HepG2 (cell line): ENCODE results near the gene PAPPA. TPM values are rescaled to one million over a fixed set of nuclear protein-coding genes. Genes with fewer than 3 reads are reported as not detected.

Experiments used
- AGO2 ChIP-seq: fragments of 200-400 bp; formaldehyde crosslinking; optimal IDR thresholded peaks from 2 replicates; pipeline ENCODE3; 2017; ENCODE audit warnings: mild to moderate bottlenecking, low read depth, low read length, moderate library complexity
- CEBPB ChIP-seq: IDR thresholded peaks from 2 replicates; pipeline ENCODE4 v1.6.1; 2011; ENCODE audit warnings: low read depth, low read length, improper control_type of control experiment, borderline replicate concordance
- CENPX ChIP-seq: sonication (generic); formaldehyde crosslinking; IDR thresholded peaks from 2 replicates; pipeline ENCODE4 v1.9.0; 2021; ENCODE audit warnings: mild to moderate bottlenecking, missing genetic modification reagents, moderate library complexity
- HOMEZ ChIP-seq: IDR thresholded peaks from 2 replicates; pipeline ENCODE4 v1.6.1; 2016; ENCODE audit warnings: low read depth
- IKZF4 ChIP-seq: sonication (generic); formaldehyde crosslinking; IDR thresholded peaks from 2 replicates; pipeline ENCODE4 v1.5.1; 2020; ENCODE audit warnings: borderline replicate concordance, mild to moderate bottlenecking, low read depth, missing genetic modification reagents; ENCODE audit errors: not compliant biosample characterization
- KDM4B ChIP-seq: sonication (generic); formaldehyde crosslinking; IDR thresholded peaks from 2 replicates; pipeline ENCODE4 v1.4.0; 2020; ENCODE audit warnings: missing genetic modification reagents
- NFIB ChIP-seq: sonication (generic); formaldehyde crosslinking; IDR thresholded peaks from 2 replicates; pipeline ENCODE4 v1.9.0; 2021; ENCODE audit warnings: missing genetic modification reagents, mild to moderate bottlenecking, borderline replicate concordance
- NR2F6 ChIP-seq, 2 experiments: IDR thresholded peaks; 2 replicates each; pipeline ENCODE4 v1.6.1; 2016; ENCODE audit warnings: antibody characterized with exemption in 1 of 2, mild to moderate bottlenecking in 1 of 2
- REXO4 ChIP-seq: sonication (generic); formaldehyde crosslinking; IDR thresholded peaks from 2 replicates; pipeline ENCODE4 v1.8.0; 2022; ENCODE audit warnings: missing genetic modification reagents, mild to moderate bottlenecking, borderline replicate concordance
- ZFAT ChIP-seq: sonication (generic); formaldehyde crosslinking; conservative IDR thresholded peaks from 2 replicates; pipeline ENCODE4 v1.8.1; 2023; ENCODE audit warnings: missing genetic modification reagents, inconsistent platforms
- polyA plus RNA-seq, 8 experiments: library from polyadenylated mRNA; depleted of rRNA in 3 of 8; stranded (reverse) in 7 of 8; unstranded in 1 of 8; fragments of >200 nt; fragmentation: Illumina TruSeq in 4 of 8; extraction: Trizol in 4 of 8; gene quantifications; 2 replicates each; pipeline versions ENCODE4 v1.2.1 to v1.2.3, GENCODE V29; 2011 to 2016; ENCODE audit warnings: low read depth in 4 of 8, missing spikeins in 1 of 8, mixed read lengths in 1 of 8; ENCODE audit not compliant: insufficient read depth in 1 of 8
- total RNA-seq, 5 experiments: library from RNA; depleted of rRNA; stranded (reverse); fragments of >200 nt; fragmentation: Illumina TruSeq; extraction: Trizol; gene quantifications; 2 replicates each; pipeline ENCODE4 v1.2.3, GENCODE V29; 2016; ENCODE audit warnings: low read depth in 1 of 5
- TF ChIP-seq, protein P1 (sequence below): sonication (generic); formaldehyde crosslinking; IDR thresholded peaks from 2 replicates; pipeline ENCODE4 v1.4.0; 2020; ENCODE audit warnings: missing genetic modification reagents
- TF ChIP-seq, protein P2 (sequence below): sonication (generic); formaldehyde crosslinking; IDR thresholded peaks from 2 replicates; pipeline ENCODE4 v1.4.0; 2020; ENCODE audit warnings: missing genetic modification reagents, borderline replicate concordance
- TF ChIP-seq, protein P3 (sequence below): sonication (generic); formaldehyde crosslinking; IDR thresholded peaks from 2 replicates; pipeline ENCODE4 v1.5.1; 2020; ENCODE audit warnings: mild to moderate bottlenecking, missing genetic modification reagents
- TF ChIP-seq, protein P4 (sequence below): sonication (generic); formaldehyde crosslinking; IDR thresholded peaks from 2 replicates; pipeline ENCODE4 v1.4.0; 2020; ENCODE audit warnings: missing genetic modification reagents
- TF ChIP-seq, protein P5 (sequence below): IDR thresholded peaks from 2 replicates; pipeline ENCODE4 v1.6.1; 2012; ENCODE audit warnings: low read depth, low read length, improper control_type of control experiment

The PAPPA gene
- total and polyA plus RNA-seq, 2 of the 13 experiments (the other 11 are each of a cell fraction or from before 2014, with no cell fraction given): 0.09 to 0.11 TPM

GRCh38 chr9:116336133-116336862, 182.7 kb downstream of the PAPPA start (continued):
- peak; percentile 54; the same call in 1 of the 2 replicates for TF ChIP-seq HOMEZ (CRISPR knock-in tag)
- TF ChIP-seq, protein P1, sequence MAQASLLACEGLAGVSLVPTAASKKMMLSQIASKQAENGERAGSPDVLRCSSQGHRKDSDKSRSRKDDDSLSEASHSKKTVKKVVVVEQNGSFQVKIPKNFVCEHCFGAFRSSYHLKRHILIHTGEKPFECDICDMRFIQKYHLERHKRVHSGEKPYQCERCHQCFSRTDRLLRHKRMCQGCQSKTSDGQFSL (CRISPR knock-in tag): no peak
- TF ChIP-seq NFIB (CRISPR knock-in tag): no peak
- TF ChIP-seq ZFAT (CRISPR knock-in tag): no peak
- TF ChIP-seq, protein P2, sequence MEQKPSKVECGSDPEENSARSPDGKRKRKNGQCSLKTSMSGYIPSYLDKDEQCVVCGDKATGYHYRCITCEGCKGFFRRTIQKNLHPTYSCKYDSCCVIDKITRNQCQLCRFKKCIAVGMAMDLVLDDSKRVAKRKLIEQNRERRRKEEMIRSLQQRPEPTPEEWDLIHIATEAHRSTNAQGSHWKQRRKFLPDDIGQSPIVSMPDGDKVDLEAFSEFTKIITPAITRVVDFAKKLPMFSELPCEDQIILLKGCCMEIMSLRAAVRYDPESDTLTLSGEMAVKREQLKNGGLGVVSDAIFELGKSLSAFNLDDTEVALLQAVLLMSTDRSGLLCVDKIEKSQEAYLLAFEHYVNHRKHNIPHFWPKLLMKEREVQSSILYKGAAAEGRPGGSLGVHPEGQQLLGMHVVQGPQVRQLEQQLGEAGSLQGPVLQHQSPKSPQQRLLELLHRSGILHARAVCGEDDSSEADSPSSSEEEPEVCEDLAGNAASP: peak; percentile 38; the same call in 1 of the 2 replicates
- peak; percentile 87 for TF ChIP-seq NR2F6 (IDR thresholded peaks at IDR 0.05)
- TF ChIP-seq NR2F6 (CRISPR knock-in tag; IDR thresholded peaks at IDR 0.05): 0 out of 2 replicates have a peak, but pooled peaks have one; percentile 56
- TF ChIP-seq, protein P3, sequence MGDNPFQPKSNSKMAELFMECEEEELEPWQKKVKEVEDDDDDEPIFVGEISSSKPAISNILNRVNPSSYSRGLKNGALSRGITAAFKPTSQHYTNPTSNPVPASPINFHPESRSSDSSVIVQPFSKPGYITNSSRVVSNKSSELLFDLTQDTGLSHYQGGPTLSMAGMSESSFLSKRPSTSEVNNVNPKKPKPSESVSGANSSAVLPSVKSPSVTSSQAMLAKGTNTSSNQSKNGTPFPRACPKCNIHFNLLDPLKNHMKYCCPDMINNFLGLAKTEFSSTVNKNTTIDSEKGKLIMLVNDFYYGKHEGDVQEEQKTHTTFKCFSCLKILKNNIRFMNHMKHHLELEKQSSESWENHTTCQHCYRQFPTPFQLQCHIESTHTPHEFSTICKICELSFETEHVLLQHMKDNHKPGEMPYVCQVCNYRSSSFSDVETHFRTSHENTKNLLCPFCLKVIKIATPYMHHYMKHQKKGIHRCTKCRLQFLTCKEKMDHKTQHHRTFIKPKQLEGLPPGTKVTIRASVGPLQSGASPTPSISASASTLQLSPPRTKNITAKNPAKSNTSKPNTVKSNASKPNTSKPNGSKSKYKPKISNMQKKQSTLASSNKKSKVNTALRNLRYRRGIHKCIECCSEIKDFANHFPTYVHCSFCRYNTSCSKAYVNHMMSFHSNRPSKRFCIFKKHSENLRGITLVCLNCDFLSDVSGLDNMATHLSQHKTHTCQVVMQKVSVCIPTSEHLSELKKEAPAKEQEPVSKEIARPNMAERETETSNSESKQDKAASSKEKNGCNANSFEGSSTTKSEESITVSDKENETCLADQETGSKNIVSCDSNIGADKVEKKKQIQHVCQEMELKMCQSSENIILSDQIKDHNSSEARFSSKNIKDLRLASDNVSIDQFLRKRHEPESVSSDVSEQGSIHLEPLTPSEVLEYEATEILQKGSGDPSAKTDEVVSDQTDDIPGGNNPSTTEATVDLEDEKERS (CRISPR knock-in tag): no peak
- TF ChIP-seq, protein P4, sequence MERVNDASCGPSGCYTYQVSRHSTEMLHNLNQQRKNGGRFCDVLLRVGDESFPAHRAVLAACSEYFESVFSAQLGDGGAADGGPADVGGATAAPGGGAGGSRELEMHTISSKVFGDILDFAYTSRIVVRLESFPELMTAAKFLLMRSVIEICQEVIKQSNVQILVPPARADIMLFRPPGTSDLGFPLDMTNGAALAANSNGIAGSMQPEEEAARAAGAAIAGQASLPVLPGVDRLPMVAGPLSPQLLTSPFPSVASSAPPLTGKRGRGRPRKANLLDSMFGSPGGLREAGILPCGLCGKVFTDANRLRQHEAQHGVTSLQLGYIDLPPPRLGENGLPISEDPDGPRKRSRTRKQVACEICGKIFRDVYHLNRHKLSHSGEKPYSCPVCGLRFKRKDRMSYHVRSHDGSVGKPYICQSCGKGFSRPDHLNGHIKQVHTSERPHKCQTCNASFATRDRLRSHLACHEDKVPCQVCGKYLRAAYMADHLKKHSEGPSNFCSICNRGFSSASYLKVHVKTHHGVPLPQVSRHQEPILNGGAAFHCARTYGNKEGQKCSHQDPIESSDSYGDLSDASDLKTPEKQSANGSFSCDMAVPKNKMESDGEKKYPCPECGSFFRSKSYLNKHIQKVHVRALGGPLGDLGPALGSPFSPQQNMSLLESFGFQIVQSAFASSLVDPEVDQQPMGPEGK (CRISPR knock-in tag): 0 out of 2 replicates have a peak, but pooled peaks have one; percentile 14
- no peak for TF ChIP-seq REXO4 (CRISPR knock-in tag)
- TF ChIP-seq CENPX (CRISPR knock-in tag): no peak
- TF ChIP-seq, protein P5, sequence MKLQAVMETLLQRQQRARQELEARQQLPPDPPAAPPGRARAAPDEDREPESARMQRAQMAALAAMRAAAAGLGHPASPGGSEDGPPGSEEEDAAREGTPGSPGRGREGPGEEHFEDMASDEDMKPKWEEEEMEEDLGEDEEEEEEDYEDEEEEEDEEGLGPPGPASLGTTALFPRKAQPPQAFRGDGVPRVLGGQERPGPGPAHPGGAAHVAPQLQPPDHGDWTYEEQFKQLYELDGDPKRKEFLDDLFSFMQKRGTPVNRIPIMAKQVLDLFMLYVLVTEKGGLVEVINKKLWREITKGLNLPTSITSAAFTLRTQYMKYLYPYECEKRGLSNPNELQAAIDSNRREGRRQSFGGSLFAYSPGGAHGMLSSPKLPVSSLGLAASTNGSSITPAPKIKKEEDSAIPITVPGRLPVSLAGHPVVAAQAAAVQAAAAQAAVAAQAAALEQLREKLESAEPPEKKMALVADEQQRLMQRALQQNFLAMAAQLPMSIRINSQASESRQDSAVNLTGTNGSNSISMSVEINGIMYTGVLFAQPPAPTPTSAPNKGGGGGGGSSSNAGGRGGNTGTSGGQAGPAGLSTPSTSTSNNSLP: 0 out of 2 replicates have a peak, but pooled peaks have one; percentile 16
- TF ChIP-seq KDM4B (CRISPR knock-in tag): no peak
- peak; percentile 43; the same call in 1 of the 2 replicates for TF ChIP-seq CEBPB
- TF ChIP-seq AGO2: no peak
- no peak for TF ChIP-seq IKZF4 (CRISPR knock-in tag)
